HG03342 (cell line): ENCODE data around the gene HDAC4.

Experiments
- ATAC-seq: cut with Tn5 transposase; IDR thresholded peaks from one replicate; pipeline ENCODE4 v1.9.1; 2021; ENCODE audit warnings: mild to moderate bottlenecking, moderate library complexity; ENCODE audit not compliant: unreplicated experiment

HDAC4 gene

GRCh38 chr2:239354132-239354790, 46.6 kb downstream of the HDAC4 start:
- no peak for ATAC-seq

- ATAC-seq, result no peak
Observed at GRCh38 chr2:239353692-239354091, 47.1 kb downstream of the HDAC4 start.

GRCh38 chr2:239351687-239352086, 49.1 kb downstream of the HDAC4 start:
- no peak for ATAC-seq

- no peak for ATAC-seq
Observed at GRCh38 chr2:239349453-239350135, 51.2 kb downstream of the HDAC4 start.

GRCh38 chr2:239348563-239349452, 52.0 kb downstream of the HDAC4 start:
- ATAC-seq, result no peak

- no peak for ATAC-seq
Observed at GRCh38 chr2:239346676-239347075, 54.1 kb downstream of the HDAC4 start.

GRCh38 chr2:239345251-239345650, 55.6 kb downstream of the HDAC4 start:
- ATAC-seq, result no peak

- no peak for ATAC-seq
Observed at GRCh38 chr2:239344857-239345216, 56.0 kb downstream of the HDAC4 start.

GRCh38 chr2:239343946-239344856, 56.6 kb downstream of the HDAC4 start:
- ATAC-seq, result no peak

GRCh38 chr2:239343460-239343859, 57.4 kb downstream of the HDAC4 start:
- no peak for ATAC-seq

GRCh38 chr2:239341840-239342239, 59.0 kb downstream of the HDAC4 start:
- ATAC-seq, result no peak

- no peak for ATAC-seq
Observed at GRCh38 chr2:239341146-239341732, 59.6 kb downstream of the HDAC4 start.

GRCh38 chr2:239339726-239340601, 60.9 kb downstream of the HDAC4 start:
- no peak for ATAC-seq

GRCh38 chr2:239339241-239339640, 61.6 kb downstream of the HDAC4 start:
- ATAC-seq, result no peak

GRCh38 chr2:239337877-239338484, 62.8 kb downstream of the HDAC4 start:
- no peak for ATAC-seq

GRCh38 chr2:239337122-239337876, 63.5 kb downstream of the HDAC4 start:
- no peak for ATAC-seq

GRCh38 chr2:239331560-239331959, 69.3 kb downstream of the HDAC4 start:
- no peak for ATAC-seq

- no peak for ATAC-seq
Observed at GRCh38 chr2:239330836-239331235, 70.0 kb downstream of the HDAC4 start.
